ENCODE data around the gene SYNCRIP.

GRCh38 chr6:85644279-85644762 lies 1.6 kb upstream of the SYNCRIP start:
- TF ChIP-seq CTCF (conservative IDR thresholded peaks at IDR 0.05) = no peak
- no peak for TF ChIP-seq EZH2 (IDR thresholded peaks at IDR 0.05; ENCODE audit: low read depth)
